ENCODE data around the gene CRAMP1. TPM values are rescaled to one million over a fixed set of nuclear protein-coding genes. Genes with fewer than 3 reads are reported as not detected.
"Not testable (repeated sequence)": the region's sequence is repeated elsewhere in the genome, so short reads cannot be mapped to it uniquely, and the experiment has no call there.

CRAMP1 gene
- 4.9 and 5.9 TPM in 2 replicates for total RNA-seq (2014; rRNA removed; shearing (Covaris generic))

GRCh38 chr16:1612320-1613111 lies at the start of gene CRAMP1:
TSS of gene CRAMP1 (plus strand) at chr16:1612360. CDS start at chr16:1614640, 2,280 bp downstream.
- peak; percentile 28 for DNase-seq (ENCODE audit: low read depth)

GRCh38 chr16:1563786-1564185 lies 48.4 kb upstream of the CRAMP1 start:
- no peak for DNase-seq (ENCODE audit: low read depth)

- no peak for DNase-seq (ENCODE audit: low read depth)
Measured at GRCh38 chr16:1564325-1564724, 47.8 kb upstream of the CRAMP1 start.

- no peak for DNase-seq (ENCODE audit: low read depth)
Measured at GRCh38 chr16:1565083-1565805, 46.9 kb upstream of the CRAMP1 start.

GRCh38 chr16:1567988-1568387 lies 44.2 kb upstream of the CRAMP1 start:
- DNase-seq (ENCODE audit: low read depth): no peak

DNA sequence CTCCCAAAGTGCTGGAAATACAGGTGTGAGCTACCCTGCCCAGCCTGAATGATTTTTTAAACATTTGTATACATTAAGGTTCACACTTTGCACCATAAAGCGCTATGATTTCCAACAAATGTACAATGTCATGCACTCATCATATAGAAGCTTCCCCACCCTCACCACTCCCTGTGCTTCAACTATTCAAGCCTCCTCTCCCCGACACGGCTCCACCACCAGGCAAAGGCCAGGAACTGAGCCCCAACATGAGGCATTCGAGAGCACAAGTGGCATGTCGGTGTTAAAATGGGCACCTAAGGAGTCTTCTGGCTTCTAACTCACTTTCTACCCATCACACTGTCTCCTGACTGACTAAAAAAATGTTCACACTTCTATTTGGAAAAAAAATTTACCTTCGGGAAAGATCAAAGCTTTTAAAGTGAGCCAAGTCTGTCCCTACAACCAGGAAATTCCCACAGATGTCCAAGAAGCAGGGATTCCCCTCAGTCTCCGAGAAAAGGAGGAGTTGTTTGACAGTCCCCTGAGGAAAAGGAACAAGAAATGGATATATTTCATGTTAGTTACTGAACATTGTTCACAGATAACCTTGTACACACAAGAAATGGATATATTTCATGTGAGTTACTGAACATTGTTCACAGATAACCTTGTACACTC lies 41.0 kb upstream of the CRAMP1 start:
- DNase-seq (ENCODE audit: low read depth): no peak

GRCh38 chr16:1572673-1573072 lies 39.5 kb upstream of the CRAMP1 start:
- DNase-seq (ENCODE audit: low read depth): peak; percentile 35

- no peak for DNase-seq (ENCODE audit: low read depth)
Measured at GRCh38 chr16:1573301-1573700, 38.9 kb upstream of the CRAMP1 start.

- no peak for DNase-seq (ENCODE audit: low read depth)
Measured at GRCh38 chr16:1575578-1575977, 36.6 kb upstream of the CRAMP1 start.

DNA sequence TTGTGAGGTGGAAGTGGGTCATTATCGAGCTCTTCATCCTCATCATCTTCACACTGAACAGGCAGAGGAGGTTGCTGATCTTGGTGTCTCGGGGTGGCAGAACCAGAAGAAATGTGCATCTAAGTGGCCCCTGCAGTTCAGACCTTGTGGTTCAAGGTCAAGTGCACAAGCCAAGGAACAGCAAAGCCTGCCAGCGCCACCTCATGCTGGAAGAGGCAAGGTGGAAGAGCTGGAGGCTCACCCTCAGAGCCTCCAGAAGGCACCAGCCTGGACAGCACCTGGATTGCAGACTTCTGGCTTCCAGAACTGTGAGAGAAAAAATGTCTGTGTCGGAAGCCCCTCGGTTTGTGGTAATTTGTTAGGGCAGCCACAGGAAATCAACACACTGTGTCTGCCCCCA lies 32.9 kb upstream of the CRAMP1 start:
- DNase-seq (ENCODE audit: low read depth): no peak

- DNase-seq (ENCODE audit: low read depth): no peak
Measured at GRCh38 chr16:1580256-1580655, 31.9 kb upstream of the CRAMP1 start.

DNA sequence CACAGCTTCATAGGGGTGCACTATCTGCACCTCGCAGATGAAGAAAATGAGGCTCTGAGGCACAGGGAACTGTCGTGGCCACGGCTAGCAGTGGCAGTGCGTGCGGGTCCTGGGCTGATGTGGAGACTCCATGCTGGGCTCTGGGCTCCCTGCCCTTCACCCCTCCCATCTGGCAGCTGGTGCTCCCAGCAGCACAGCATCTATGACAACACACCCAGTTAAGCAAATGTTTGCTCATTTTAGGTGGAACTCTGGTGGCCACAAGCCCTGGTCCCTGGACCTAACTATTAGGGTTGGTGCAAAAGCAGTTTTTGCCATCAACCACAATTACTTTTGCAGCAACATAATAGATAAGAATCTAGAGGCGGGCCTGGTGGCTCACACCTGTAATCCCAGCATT lies 31.2 kb upstream of the CRAMP1 start:
- DNase-seq (ENCODE audit: low read depth): no peak

DNA sequence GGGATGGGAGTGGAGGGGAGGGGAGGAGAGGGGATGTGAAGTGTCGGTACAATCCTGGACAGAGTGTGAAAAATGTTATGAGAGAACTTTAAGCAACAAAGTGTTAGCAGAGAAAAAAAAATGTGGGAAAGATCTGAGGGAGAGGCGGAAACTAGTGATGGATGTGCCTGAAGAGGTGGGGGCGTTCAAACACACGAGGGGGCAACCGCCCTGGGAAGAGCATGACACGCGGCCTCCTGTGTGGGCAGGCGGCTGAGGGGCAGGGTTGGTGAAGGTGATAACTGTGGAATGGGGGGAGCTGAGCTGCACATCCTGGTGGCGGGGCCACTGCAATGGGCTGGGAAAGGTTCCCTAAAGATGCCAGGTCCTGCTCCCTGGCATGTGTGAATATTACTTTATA lies 30.4 kb upstream of the CRAMP1 start:
- DNase-seq (ENCODE audit: low read depth): no peak

- DNase-seq (ENCODE audit: low read depth): no peak
Measured at GRCh38 chr16:1583180-1583579, 29.0 kb upstream of the CRAMP1 start.

DNA sequence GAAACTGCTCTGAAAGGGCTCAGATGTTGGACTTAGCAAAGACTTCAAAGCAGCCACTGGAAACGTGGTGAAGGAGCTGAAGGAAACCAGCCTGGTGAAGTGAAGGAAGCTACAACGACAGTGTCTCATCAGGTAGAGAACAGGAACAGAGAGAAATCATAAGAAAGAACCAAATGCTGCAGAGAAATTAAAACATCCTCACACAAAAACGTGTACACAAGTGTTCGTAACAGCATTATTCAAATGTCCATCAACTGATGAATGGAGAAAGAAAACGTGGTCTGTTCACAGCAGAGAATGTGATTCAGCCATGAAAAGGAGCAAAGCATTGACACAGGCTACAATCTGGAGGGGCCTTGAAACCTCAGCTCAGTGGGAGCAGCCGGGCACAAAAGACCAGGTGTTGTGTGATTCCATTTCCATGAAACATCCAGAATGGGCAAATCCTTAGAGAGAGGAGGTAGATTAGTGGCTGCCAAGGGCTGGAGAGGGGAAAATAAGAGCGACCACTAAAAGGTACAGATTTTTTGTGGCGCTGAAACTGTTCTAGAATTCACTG lies 27.2 kb upstream of the CRAMP1 start:
- DNase-seq (ENCODE audit: low read depth): no peak

GRCh38 chr16:1590366-1590765 lies 21.8 kb upstream of the CRAMP1 start:
- no peak for DNase-seq (ENCODE audit: low read depth)

- DNase-seq (ENCODE audit: low read depth): no peak
Measured at GRCh38 chr16:1590930-1591705, 21.0 kb upstream of the CRAMP1 start.

DNA sequence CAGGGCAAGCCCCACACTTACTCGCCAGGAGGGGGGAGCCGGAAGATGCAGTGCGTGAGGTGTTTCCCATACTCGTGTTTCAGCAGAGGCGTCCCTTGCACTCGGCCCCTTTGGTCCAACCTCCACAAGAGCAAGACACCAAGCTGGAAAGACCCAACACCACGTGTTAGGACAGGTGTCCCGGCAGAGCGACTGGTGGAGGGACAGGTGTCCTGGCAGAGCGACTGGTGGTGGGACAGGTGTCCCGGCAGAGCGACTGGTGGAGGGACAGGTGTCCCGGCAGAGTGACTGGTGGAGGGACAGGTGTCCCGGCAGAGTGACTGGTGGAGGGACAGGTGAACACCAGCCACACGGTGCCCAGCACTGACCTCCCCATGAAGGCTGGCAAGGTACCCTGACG lies 19.7 kb upstream of the CRAMP1 start:
- DNase-seq (ENCODE audit: low read depth): no peak

DNA sequence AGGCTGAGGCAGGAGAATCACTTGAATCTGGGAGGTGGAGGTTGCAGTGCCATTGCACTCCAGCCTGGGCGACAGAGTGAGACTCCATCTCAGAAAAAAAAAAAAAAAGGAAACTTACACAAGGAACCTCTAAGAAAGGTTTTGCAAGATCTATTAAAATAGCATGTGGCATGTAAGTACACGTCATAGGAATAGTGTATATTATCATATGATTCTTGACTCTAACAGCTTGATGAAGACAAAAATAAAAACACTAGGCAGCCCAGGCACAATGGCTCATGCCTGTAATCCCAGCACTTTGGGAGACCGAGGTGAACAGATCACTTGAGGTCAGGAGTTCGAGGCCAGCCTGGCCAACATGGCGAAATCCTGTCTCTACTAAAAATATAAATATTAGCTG lies 16.6 kb upstream of the CRAMP1 start:
- not testable (repeated sequence) for DNase-seq (ENCODE audit: low read depth)

DNA sequence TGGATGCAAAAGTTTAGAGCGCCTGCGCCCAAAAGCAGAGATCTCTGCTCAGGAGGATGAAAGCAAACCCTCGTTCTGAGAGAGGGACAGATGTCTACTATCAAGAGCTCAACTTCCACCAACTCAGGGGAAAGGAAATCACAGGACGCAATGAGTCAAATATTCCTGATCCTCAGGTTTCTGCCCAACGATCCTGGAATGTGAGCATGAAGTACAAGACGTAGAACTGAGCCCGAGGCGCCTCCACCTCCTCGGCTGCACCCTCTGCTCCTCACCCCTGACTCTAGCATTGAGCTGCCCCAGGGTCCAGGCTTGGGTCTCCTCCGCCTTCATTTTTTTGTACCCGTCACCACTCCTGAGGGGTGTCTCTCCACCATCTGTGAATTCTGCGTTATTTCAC lies 15.6 kb upstream of the CRAMP1 start:
- DNase-seq (ENCODE audit: low read depth): no peak

- DNase-seq (ENCODE audit: low read depth): no peak
Measured at GRCh38 chr16:1597154-1597553, 15.0 kb upstream of the CRAMP1 start.

DNA sequence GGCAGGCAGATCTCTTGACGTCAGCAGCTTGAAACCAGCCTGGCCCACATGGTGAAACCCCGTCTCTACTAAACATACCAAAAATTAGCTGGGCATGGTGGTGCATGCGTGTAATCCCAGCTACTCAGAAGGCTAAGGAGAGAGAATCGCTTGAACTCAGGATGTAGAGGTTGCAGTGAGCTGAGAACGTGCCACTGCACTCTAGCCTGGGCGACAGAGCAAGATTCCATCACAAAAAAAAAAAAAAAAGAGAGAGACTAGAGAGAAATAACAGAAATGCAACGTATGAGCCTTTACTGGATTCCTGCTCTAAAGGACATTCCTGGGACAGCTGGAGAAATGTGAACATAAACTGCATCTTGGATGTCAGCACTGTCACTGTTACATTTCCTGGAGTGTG lies 11.1 kb upstream of the CRAMP1 start:
- DNase-seq (ENCODE audit: low read depth): no peak

All from M059J (cell line).